GM04503 (cell line): ENCODE data around the gene CLK2.

Experiments
- DNase-seq: peaks from one replicate; pipeline ENCODE4 v3.0.0-alpha.2; 2012; ENCODE audit warnings: low read depth

Gene CLK2

DNA sequence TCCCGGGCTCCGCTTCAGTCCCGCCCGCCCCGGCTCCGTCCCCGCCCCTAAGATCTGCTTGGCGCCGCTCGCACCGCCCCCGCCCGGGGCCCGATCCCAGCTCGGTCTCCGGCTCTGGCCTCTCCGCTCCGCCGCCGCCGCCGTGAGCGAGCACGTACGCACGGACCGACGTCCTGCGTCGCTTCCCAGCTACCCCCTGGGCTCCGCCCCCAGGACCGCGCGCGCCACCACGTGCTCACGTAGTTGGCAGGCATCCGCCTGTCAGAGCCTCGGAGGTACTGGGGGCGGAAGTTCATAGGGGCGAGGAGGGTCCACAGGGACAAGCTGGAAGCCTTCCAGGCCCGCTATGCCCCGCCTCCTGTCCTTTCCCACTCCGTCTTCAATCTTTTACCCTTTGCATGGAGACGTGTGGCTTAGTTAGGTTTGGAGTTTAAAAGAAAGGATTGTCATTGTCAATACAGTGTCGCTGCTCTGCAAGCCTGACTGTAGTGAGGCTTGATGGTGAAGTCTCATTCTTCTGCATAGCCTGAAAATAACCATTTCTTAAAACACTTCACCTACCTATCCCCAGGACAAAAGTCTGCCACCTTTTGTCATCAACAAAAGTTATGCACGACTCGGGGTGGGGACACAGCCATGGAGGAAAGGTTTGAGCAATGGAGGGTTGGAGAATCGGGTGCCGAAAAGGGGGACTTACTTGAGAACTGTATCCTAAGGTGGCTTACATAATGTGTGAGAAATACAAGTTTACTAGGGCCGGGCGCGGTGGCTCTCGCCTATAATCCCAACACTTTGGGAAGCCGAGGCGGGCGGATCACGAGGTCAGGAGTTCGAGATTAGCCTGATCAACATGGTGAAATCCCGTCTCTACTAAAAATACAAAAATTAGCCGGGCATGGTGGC is at the start of gene CLK2:
CLK2 (minus strand) TSS at position 162 of the 903 bp plus-strand sequence. CDS start 2,527 bp downstream, outside the sequence.
- DNase-seq, result no peak

DNA sequence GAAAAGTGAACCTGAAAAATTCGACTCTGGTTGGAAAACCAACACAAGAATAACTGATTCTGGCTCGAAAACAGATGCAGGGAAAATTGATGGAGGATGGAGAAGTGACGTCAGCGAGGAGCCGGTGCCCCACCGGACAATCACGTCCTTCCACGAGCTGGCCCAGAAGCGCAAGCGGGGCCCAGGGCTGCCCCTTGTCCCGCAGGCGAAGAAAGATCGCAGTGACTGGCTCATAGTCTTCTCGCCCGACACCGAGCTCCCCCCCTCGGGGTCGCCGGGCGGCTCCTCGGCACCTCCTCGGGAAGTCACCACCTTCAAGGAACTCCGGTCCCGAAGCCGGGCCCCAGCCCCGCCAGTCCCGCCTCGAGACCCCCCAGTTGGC is 49.3 kb upstream of the CLK2 start:
- no peak for DNase-seq

DNA sequence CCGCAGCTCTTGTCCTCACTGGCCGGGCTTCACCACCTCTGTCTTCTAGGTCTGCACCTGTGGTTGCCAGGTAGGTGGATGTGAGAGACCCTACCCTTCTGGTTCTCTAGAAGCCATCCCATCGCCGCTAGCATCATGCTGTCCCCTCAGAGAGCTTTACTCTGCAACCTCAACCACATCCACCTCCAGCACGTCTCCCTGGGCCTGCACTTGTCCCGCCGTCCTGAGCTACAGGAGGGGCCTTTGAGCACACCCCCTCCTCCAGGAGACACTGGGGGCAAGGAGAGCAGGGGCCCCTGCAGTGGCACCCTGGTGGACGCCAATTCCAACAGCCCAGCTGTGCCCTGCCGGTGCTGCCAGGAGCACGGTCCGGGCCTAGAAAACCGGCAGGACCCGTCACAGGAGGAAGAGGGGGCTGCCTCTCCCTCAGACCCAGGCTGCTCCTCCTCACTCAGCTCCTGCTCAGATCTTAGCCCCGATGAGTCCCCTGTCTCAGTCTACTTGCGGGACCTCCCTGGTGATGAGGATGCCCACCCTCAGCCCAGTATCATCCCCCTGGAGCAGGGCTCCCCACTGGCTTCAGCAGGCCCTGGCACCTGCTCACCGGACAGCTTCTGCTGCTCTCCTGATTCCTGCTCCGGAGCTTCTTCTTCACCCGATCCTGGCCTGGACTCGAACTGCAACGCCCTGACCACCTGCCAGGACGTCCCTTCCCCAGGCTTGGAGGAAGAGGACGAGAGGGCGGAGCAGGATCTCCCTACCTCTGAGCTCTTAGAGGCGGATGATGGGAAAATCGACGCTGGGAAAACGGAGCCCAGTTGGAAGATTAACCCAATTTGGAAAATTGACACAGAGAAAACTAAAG is 48.6 kb upstream of the CLK2 start:
- DNase-seq, result no peak

DNA sequence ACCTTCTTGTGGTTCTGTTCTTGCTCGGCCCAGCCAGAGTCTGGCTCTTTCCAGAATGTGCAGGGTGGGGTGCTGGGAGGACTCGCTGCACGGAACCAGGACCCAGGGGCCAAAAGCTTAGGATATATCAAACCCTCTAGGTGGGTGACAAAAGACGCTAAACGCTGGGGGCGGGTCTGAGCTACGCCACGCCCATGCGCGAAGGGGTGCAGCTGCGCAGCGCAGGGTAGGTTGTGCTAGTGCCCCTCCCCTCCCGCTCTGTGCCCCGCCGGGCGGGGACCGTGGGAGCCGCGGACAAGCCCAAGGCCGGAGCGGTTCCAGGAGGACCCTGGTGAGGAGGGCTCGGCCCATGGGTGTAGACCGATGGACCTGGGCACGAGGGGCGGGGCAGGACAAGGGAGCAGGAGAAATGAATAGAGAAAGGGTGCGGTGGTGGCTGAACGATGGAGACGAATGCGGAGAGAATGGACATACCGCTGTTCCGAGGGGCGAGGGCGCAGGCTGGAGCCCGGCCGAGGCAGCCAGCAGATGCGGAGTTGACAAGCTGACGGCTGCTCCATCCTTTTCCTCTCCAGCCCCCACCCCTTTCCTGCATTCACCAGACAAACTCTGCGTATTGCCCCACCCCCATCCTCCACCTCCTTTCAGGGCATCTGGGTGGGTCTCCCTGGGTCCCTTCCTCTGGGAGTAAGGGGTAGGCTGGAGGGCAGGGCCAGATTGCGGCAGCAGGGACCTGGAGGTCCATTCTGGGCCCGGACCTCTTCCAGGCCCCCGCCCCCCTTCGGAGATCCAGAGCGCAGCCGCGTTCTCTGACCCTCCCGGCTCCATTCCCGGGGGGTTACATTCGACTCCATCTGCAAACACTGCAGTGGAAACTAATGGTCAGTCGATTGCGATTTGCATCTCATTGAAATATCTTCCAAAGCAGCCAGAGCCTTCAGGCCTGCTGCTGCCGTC is 47.6 kb upstream of the CLK2 start, which contains the start of gene RUSC1:
RUSC1 (plus strand) TSS at position 234 of the 957 bp plus-strand sequence. CDS start 880 bp downstream, outside the sequence.
- no peak for DNase-seq

DNA sequence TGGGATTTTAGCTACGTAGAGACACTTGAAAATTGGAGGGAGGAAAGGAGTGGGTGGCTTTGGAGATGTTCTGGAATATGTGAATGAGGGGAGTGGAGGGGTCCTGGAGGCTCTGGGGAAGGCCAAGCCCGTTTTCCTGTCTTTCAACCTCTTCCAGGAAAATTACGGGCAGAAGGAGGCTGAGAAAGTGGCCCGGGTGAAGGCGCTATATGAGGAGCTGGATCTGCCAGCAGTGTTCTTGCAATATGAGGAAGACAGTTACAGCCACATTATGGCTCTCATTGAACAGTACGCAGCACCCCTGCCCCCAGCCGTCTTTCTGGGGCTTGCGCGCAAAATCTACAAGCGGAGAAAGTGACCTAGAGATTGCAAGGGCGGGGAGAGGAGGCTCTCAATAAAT is 46.9 kb upstream of the CLK2 start:
- no peak for DNase-seq

DNA sequence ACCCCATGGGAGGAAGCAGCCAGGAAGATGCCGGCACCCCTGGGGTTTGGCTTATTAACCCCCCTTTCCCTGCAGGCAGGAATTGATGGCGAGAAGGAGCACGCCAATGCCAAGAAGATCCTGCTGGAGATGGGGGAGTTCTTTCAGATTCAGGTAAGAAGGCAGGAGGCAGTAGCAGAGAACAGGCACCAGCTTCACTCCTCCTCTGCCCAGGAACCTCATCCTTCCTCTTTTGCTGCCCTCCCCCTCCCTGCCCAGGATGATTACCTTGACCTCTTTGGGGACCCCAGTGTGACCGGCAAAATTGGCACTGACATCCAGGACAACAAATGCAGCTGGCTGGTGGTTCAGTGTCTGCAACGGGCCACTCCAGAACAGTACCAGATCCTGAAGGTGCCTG is 46.2 kb upstream of the CLK2 start:
- no peak for DNase-seq

DNA sequence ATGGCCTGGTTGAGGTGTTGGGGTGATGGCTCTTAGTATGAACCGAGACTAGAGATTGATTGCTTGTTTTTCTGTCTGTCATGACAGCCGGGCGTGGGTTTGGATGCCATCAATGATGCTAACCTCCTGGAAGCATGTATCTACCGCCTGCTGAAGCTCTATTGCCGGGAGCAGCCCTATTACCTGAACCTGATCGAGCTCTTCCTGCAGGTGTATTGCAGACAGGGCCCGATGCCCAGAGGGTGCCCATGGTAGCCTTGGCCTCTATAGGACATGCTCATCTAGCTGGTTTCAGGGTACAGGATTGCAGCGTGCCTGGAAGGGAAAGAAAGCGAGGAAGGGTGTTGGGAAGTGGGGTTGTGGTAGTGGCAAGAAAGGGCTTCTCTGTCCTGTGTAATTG is 44.8 kb upstream of the CLK2 start:
- no peak for DNase-seq

DNA sequence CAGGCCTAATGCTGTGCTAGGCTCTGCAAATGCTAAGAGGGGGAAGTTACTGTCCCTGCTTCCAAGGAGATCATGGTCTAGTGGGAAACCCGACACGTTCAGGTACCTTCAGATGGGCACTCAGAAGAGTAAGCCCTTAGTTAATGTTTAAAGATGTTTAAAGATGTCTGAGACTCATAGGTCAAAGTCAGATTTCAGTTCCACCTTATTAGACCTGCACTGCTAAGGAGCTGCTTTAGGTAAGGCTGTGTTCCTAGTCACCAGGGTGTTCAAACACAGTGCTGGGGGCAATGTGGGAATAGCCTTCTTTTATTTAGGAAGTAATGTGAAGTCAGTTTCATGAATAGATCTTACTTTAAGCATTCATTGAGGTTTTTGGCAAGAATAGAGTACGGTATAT is 43.6 kb upstream of the CLK2 start:
- no peak for DNase-seq

DNA sequence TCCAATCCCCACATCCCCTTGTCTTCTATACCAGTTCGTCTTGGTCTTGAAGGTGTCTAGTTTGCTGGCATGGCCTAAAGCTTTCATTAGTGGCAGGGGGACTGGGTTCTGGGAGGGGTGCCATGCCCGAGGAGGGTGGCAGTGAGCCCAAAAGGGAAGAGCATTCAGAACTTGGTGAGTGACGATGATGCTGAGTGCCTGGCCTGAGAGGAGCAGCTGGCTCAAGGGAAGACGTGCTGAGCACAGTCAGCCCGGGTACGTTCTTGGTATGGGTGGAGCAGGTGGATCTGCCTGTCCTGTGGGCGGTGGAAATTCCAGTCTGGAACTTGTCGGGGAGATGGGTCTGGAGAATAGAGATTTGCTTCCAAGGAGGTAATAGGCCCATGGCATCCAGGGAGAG is 40.0 kb upstream of the CLK2 start:
- no peak for DNase-seq

DNA sequence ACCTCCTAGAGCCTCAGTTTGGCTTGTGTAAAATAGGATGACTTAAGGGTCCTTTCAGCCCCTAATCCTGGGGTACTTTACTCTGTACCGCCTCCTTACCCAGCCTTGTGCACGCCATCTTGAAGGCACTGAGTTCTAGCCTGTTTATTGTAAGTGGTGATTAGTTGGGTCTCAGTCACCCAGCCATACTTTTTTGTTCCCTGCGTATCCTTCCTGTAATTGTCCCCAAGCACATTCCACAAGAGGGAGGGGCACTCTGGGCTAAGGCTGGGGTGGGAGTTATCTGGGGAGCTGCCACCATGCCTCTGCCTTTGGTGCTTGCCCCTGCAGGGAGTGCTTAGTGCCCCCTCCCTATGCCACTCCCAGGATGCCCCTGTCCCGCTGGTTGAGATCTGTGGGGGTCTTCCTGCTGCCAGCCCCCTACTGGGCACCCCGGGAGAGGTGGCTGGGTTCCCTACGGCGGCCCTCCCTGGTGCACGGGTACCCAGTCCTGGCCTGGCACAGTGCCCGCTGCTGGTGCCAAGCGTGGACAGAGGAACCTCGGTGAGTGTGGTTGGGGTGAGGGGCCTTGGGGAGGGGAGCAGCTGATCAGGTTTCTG is 36.2 kb upstream of the CLK2 start:
- no peak for DNase-seq

DNA sequence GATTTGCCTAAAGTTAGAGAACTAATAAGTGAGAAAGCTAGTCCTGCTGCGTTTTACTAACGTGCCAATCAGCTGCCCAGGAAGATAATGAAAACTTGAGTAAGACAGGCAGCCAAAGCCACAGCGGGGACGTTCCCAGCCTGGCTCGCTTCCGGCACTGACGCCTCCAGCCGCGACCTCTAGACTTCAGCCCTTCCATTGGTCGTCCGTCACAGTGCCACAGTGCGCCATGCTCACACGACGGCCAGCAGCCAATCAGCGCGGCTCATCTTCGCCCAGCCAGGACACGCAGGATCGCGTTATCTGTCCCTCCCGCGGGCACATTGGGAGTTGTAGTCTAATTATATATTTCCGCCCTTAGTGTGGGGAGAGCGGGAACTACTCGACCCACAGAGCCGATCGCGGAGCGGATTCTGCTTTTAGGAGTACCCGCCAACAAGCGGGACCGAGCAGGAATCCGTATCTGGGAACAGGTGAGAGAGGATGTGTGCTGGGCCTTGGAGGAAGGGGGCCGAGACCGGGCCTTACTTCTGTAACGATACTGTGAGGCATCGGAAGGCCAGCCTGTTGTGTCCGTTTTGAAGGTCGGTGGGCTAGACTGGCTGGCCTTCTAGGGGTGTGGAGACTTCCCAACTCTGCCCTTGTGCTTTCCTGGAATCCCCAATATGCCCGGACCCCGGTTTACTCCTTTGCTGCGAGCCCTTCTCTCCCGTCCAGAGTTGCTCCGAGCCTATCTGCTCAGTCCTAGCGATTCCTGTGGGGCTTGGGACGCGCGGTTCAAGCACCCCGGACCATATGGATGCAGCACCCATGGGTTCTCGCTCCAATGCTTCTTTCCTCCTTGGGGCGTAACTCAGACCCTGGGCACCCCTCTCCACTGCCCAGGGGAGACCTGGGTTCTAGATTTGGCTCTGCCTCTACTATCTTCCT is 35.5 kb upstream of the CLK2 start, which contains the start of gene FDPS:
FDPS (plus strand) TSS at position 374 of the 930 bp plus-strand sequence. CDS start 924 bp downstream, outside the sequence.
- DNase-seq, result peak; percentile 93

DNA sequence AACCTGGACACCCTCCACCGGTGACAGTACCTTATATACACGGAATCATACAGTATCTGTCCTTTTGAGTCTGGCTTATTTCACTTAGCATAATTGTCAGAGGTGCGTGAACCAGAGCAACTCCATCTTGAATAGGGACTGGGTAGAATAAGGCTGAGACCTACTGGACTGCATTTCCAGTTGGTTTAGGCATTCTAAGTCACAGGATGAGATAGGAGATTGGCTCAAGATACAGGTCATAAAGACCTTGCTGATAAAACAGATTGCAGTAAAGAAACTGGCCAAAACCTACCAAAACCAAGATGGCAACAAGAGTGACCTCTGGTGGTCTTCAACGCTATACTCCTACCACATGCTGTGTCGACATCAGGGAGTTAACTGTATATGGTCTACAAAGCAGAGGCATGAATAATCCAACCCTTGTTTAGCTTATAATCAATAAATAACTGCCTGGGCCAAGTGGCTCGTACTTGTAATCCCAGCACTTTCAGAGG is 34.0 kb upstream of the CLK2 start:
- no peak for DNase-seq

DNA sequence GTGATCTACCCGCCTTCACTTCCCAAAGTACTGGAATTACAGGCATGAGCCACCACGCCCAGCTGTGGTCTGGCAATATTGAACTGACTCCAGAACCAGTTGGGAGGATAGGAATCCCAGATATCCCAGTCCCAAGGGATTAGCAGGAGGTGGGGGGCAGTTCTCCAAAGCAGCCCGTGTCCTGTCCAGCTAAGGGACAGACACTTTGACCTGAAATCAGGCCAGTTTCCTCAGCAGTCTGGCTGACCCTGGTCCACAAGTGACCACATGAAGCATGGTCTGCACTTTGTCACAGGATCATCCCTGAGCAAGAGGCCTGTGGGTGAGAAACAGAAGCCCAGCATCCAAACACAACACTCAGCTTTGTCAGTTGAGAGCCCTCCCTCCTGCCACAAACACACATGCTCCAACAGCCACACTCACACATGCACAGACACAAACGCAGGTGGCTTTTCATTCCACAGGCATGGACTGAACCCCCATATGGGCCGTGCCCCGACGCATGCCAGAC is 32.6 kb upstream of the CLK2 start:
- DNase-seq, result no peak

DNA sequence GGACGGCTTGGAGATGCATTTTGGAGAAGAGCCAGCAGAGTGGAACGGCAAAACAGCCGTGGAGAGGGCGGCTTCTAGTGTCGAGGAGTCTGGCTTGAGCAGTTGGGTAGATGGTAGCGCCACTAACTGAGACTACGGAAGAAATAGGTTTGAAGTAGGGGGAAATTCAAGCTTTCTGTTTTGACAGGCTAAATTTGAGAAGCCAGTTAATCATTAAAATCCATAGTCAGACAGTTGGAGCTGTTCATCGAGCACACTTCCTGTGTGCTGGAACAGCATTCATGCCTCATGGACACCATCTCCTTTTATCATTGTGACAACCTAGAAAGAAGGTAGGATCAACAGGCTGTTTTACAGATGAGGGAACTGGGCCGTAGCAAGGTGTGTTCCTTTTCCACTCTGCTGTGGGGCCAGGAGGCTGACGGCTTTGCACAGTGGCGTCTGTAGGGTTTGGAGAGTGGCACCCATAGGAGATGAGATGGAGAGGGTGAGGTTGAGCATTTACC is 31.3 kb upstream of the CLK2 start:
- no peak for DNase-seq

DNA sequence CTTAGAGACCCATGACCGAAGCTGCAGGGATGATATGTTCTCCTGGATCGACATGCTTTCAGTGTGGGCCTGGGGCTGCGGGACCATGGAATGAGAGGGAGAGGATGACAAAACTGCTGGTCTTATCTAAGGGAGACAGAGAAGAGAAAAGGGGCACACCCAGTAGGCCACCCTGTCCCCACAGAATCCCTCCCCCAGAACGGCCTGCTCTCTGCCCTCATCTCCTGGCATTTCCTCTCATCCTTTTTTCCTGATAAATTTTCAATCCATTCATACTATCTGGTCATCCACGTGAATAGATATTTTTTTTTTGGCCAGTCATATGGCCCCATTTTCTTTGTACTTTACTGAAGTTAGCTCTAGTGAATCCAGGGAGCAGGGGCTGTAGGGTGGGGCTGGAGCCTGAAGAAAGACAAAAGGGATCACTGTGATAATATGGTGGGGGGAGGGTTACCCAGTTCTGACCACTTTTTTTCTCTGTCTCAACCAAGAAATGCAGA is 28.1 kb upstream of the CLK2 start, which contains the start of gene PKLR:
PKLR (minus strand) TSS at position 97 of the 500 bp plus-strand sequence; CDS start at position 54, 43 bp downstream.
- DNase-seq, result no peak

DNA sequence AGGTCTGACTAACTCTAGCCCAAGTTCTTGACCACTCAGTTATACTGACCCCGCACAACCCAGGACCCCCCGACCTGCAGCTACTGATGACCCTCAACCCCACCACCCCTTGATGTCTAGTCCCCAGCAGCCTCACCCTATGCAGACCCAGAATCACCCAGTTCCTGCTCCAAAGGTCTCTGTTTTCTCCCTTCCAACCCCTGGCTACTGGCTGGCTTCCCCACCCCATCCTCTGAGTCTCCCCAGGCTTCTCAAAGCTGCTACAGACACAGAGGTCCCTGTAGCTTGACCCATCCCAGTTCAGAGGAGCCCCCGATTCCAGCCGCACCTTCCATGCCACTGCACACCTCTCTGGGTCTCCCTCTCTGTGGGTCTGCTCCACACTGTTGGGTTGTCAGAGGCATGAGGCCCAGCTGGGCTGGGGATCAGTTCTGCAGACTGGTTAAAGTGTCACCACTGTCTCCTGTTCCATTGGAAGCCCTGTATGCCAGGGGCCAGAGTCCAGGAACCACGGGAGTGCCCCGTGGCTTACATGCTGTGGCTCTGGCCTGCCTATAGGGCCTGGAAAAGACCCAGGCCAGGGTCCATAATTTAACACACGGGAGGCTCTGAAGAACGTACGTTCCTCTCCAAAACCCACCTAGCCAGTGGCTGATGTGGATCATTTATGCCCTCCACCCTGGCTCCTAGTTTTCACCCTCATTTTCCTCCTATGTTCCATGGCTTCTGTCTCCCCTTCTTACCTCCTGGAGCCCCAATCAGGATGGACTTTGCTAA is 27.4 kb upstream of the CLK2 start:
- no peak for DNase-seq

DNA sequence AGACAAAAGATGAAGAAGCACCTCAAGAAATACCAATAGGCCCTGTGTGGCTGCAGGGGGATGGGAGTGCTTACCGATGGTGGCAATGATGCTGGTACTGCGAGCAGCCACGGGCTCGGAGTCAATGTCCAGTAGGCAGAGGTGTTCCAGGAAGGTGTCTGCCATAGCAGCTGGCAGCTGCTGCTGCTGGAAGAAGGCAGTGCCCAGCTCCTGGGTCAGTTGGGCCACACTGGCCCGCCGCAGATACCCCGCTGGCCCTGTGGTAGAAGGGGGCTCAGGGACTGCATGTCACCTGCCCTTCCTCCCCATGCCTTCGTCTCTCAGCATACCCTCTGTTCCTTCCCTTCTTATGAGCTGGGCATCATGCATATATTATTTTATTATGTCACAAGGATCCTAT is 26.7 kb upstream of the CLK2 start:
- no peak for DNase-seq

DNA sequence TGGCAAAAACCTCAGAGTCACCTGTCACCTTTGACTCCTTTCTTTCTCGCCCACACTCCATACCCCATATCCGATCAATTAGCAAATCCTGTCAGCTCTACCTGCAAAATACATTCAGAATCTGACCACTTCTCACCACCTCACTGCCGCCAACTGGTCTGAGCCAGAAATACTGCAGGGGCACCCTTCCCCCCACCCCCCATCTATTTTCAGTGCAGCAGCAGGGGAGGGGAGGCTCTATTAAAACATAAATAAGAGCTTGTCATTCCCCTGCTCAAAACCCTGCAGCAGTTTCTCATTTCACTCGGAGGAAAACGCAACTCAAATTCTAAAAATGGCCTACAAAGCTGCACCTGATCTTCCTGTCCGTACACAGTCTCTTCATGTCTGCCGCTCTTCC is 24.1 kb upstream of the CLK2 start:
- no peak for DNase-seq
